ENCODE measurements around the gene ITIH1. TPM values are rescaled to one million over a fixed set of nuclear protein-coding genes. Genes with fewer than 3 reads are reported as not detected.

ITIH1 gene
- total RNA-seq, 1 experiment from 2014 or later = 0.04 TPM

- Histone ChIP-seq H3K36me3 (no peaks in the 10 kb centered on the region), H3K27ac (no peak overlapping the region), H3K4me3 (no peak overlapping the region), H3K9me3 (replicated peaks) (no peaks in the 10 kb centered on the region), H3K27me3 (no peaks in the 10 kb centered on the region), H3K4me1 (no peaks in the 10 kb centered on the region)
- DNase-seq = no peak
Observed at GRCh38 chr3:52792413-52792812, 15.0 kb downstream of the ITIH1 start.

DNA sequence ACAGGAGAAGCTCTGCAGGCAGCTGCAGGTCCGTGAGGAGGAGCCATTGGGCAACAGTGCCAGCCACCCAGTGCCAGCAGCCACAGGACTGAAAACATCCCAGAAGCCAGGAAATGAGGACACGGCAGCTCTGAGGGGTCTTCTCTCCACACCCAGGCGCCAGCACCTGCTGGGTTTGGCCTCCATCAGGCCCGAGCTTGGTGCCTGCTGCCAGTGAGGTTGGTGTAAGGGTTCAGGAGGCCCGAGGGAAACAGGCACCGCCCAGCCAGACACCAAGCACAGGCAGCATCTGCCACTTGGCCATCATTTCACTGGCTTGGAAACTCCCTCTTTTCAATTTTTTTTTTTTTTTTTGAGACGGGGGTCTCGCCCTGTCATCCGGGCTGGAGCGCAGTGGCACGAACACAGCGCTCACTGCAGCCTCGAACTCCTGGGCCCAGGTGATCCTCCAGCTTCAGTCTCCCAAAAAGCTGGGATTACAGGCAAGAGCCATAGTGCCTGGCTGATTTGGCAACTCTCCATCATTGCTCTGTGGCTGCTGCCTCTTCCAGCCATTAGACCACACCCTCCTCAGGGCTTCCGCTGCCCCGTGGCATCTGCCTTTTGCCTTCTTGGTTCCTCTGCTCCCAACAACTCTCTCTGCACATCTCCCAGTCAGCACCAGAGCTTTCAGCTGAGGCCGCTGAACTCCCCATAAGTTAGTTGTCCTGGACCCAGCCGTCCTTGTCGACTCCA, 15.7 kb downstream of the ITIH1 start:
- H3K4me1 ChIP-seq = no peaks in the 10 kb centered on the region
- no peak overlapping the region for H3K27ac ChIP-seq

DNA sequence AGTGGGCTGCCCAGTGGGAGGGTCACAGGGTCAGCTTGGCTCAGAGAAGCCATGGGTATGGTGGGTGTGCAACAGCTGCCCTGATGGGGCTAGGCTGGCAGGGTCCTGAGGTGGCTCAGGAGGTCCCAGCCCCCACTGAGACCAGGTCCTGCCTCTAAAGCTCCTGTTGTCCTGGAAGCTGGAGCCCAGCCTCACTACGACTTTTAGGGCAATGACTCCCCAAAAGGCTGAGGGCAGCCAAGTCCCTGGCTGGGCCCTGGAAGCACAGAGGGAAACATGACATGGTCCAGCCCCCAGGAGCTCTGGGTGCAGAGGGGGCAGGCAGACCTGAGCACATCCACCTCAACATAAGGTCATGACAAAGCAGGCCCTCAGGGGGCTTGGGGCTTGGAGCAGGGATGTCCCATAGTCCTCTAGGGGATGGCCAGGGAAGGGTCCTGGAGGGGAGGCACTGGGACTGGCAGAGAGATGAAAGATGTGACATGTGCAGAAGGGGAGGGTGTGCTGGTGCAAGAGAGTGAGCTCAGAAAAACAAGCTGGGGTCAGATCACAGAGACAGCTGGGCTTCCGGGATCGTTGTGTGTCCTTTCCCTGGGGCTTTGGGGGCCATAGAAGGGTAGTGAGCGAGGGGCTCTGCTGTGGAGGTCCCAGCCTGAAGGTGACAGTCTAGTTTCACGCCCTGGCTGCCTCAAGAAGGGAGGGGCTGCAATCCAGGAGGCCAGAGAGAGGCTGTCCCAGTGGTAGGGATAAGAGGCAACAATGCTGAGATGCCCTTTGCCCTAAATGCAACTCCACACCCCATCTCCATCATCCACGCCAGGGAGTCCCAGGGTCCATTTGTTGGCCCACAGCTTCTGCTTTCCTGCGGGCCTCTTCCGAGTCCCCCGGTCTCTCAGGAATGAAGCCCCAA, 16.6 kb downstream of the ITIH1 start:
- Histone ChIP-seq H3K27ac (no peak overlapping the region), H3K4me1 (no peaks in the 10 kb centered on the region), H3K27me3 (no peaks in the 10 kb centered on the region), H3K4me3 (no peak overlapping the region), H3K9me3 (replicated peaks) (no peaks in the 10 kb centered on the region), H3K36me3 (no peaks in the 10 kb centered on the region)
- DNase-seq = peak in 1 of 2 experiments; percentile 22

More for the DNA sequence above, 15.7 kb downstream of the ITIH1 start:
- H3K4me3 ChIP-seq = no peak overlapping the region
- DNase-seq = peak; percentile 44 to 58
- H3K27me3 ChIP-seq = no peaks in the 10 kb centered on the region
- H3K36me3 ChIP-seq = no peaks in the 10 kb centered on the region
- H3K9me3 ChIP-seq (replicated peaks) = no peaks in the 10 kb centered on the region

- no peak within 1 kb of the TSS for H3K4me3 ChIP-seq
- no peak within 1 kb of the TSS for H3K27ac ChIP-seq
- H3K4me1 ChIP-seq = no peaks in the 10 kb centered on the region
- H3K27me3 ChIP-seq = no peaks in the 10 kb centered on the region
- no peaks in the 10 kb centered on the region for H3K36me3 ChIP-seq
- no peak for DNase-seq
- no peaks in the 10 kb centered on the region for H3K9me3 ChIP-seq (replicated peaks)
Observed at GRCh38 chr3:52794612-52795099, 17.3 kb downstream of the ITIH1 start, which contains the start of gene ITIH3. ITIH3 (plus strand) TSS chr3:52794796; CDS start chr3:52794804, 8 bp downstream.

GRCh38 chr3:52795298-52795900, 18.0 kb downstream of the ITIH1 start:
- H3K27me3 ChIP-seq = no peaks in the 10 kb centered on the region
- no peak overlapping the region for H3K4me3 ChIP-seq
- no peaks in the 10 kb centered on the region for H3K9me3 ChIP-seq (replicated peaks)
- no peaks in the 10 kb centered on the region for H3K4me1 ChIP-seq
- no peak for DNase-seq
- no peak overlapping the region for H3K27ac ChIP-seq
- no peaks in the 10 kb centered on the region for H3K36me3 ChIP-seq

DNA sequence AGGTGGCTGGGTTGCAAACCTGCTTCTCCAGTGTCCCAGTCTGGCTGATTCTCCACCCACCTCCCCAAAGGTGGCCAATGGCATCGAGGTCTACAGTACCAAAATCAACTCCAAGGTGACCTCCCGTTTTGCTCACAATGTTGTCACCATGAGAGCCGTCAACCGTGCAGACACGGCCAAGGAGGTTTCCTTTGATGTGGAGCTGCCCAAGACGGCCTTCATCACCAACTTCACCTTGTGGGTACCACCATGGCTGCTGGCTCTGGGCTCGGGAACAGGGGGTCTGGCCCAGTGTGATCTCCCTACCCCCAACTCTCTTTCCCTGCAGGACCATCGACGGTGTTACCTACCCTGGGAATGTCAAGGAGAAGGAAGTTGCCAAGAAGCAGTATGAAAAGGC, 19.0 kb downstream of the ITIH1 start:
- H3K36me3 ChIP-seq = no peaks in the 10 kb centered on the region
- H3K27me3 ChIP-seq = no peaks in the 10 kb centered on the region
- H3K9me3 ChIP-seq (replicated peaks) = no peaks in the 10 kb centered on the region
- no peak for DNase-seq
- H3K4me3 ChIP-seq = no peak overlapping the region
- no peak overlapping the region for H3K27ac ChIP-seq
- no peaks in the 10 kb centered on the region for H3K4me1 ChIP-seq

DNA sequence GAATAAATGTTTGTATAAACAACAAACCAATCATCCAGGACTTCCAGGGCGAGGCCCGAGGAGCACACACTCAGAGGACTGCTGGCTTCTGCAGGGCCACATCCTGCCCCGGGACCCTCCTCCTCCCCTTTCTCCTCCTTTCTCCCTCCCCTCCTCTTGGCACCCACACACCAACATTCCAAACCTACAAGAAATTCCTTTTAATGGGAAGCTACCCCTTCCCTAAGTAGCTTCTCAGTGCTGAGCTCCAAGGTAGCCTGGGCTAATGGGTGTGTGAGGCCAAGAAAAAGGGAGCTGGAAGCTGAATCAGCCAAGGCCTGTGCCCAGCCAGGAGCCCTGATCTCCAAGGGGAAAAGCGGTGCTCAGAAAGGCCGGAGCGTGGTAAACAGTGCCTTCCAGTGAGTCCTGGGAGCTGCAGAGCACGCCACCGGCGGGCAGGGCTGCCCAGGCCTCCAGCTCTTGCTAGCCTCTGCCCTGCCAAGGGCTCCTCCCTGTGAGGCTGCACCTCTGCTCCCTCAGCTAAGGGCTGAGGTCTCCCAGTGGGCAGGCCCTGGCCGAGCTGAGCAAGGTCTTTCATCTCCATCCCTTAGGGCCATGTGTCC, 21.1 kb downstream of the ITIH1 start:
- no peaks in the 10 kb centered on the region for H3K4me1 ChIP-seq
- H3K4me3 ChIP-seq = no peak overlapping the region
- no peaks in the 10 kb centered on the region for H3K9me3 ChIP-seq (replicated peaks)
- no peaks in the 10 kb centered on the region for H3K27me3 ChIP-seq
- no peak overlapping the region for H3K27ac ChIP-seq
- H3K36me3 ChIP-seq = no peaks in the 10 kb centered on the region
- no peak for DNase-seq

DNA sequence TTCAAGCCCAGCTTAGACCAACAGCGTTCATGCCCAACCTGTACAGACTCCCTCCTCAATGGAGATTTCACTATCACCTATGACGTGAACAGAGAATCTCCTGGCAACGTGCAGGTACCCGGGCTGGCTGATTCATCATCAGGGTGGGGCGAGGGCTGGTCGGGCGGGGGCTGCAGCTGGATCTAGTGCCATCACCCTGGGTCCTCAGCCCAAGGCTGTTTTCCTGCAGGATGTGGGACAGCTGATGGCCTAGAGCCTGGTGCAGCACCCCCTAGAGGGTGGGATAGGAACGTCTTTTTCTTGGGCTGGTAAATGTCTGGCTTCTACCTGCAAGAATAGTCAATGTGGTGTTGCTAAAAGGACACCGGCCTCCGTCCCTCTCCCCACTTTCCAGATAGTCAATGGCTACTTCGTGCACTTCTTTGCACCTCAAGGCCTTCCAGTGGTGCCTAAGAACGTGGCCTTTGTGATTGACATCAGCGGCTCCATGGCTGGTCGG, 21.6 kb downstream of the ITIH1 start:
- Histone ChIP-seq H3K36me3 (no peaks in the 10 kb centered on the region), H3K4me1 (no peaks in the 10 kb centered on the region), H3K27ac (no peak overlapping the region), H3K4me3 (no peak overlapping the region), H3K9me3 (replicated peaks) (no peaks in the 10 kb centered on the region), H3K27me3 (no peaks in the 10 kb centered on the region)
- peak; percentile 11 to 48 for DNase-seq

- no peaks in the 10 kb centered on the region for H3K27me3 ChIP-seq
Observed at GRCh38 chr3:52800079-52800478, 22.7 kb downstream of the ITIH1 start.

DNA sequence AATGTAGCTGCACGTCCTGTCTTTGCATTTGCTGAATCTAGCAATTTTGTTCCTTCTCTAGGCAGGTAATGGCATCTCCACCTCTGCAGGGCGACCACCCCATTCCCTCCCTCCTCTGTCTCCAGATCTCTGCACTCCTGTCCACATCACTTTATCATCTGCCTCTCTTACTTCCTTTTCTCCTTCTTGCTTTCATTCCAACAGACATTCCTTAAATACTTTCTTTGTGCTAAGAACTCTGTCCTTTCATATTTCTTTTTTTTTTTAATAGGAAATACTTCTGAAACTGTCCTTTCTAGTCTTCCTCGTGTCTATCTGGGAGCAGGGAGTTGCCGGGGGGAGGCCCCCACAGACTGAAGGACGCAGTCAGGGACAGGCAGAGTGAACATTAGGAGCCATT, 24.4 kb downstream of the ITIH1 start:
- Histone ChIP-seq H3K4me1 (no peaks in the 10 kb centered on the region), H3K4me3 (no peak overlapping the region), H3K27ac (no peak overlapping the region), H3K27me3 (no peaks in the 10 kb centered on the region), H3K36me3 (no peaks in the 10 kb centered on the region), H3K9me3 (replicated peaks) (no peaks in the 10 kb centered on the region)
- no peak for DNase-seq

More at GRCh38 chr3:52800079-52800478, 22.7 kb downstream of the ITIH1 start:
- Histone ChIP-seq H3K9me3 (replicated peaks) (no peaks in the 10 kb centered on the region), H3K4me3 (no peak overlapping the region), H3K27ac (no peak overlapping the region), H3K4me1 (no peaks in the 10 kb centered on the region), H3K36me3 (no peaks in the 10 kb centered on the region)
- no peak for DNase-seq

GRCh38 chr3:52805270-52806039, 28.1 kb downstream of the ITIH1 start:
- DNase-seq = no peak
- no peaks in the 10 kb centered on the region for H3K27me3 ChIP-seq
- H3K9me3 ChIP-seq (replicated peaks) = no peaks in the 10 kb centered on the region
- H3K4me3 ChIP-seq = no peak overlapping the region
- H3K27ac ChIP-seq = no peak overlapping the region
- H3K4me1 ChIP-seq = no peaks in the 10 kb centered on the region
- H3K36me3 ChIP-seq = no peaks in the 10 kb centered on the region

DNA sequence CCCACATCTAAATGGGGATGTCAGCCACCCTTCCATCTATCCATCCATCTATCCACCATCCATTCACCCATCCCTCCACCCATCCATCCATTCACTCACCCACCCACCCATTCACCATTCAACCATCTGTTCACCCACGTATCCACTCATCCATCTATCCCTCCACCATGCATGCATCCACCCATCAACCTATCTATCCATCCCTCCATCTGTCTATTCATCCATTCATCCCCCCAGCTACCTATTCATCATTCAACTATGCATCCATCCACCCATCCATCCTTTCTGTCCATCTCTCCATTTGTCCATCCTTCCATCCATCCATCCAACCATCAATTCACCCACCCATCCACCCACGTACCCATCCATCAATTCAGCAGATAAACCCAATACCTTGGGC, 31.8 kb downstream of the ITIH1 start:
- Histone ChIP-seq H3K4me1 (no peaks in the 10 kb centered on the region), H3K9me3 (replicated peaks) (no peaks in the 10 kb centered on the region), H3K27ac (no peak overlapping the region), H3K36me3 (no peaks in the 10 kb centered on the region), H3K4me3 (no peak overlapping the region), H3K27me3 (no peaks in the 10 kb centered on the region)
- DNase-seq = no peak

GRCh38 chr3:52809662-52810377, 32.4 kb downstream of the ITIH1 start:
- no peaks in the 10 kb centered on the region for H3K4me1 ChIP-seq
- no peaks in the 10 kb centered on the region for H3K9me3 ChIP-seq (replicated peaks)
- DNase-seq = no peak
- H3K36me3 ChIP-seq = no peaks in the 10 kb centered on the region
- no peak overlapping the region for H3K4me3 ChIP-seq
- no peaks in the 10 kb centered on the region for H3K27me3 ChIP-seq
- no peak overlapping the region for H3K27ac ChIP-seq
